ENCODE results near the gene NCBP2. TPM values are rescaled to one million over a fixed set of nuclear protein-coding genes. Genes with fewer than 3 reads are reported as not detected.
"Not testable (repeated sequence)": the region's sequence is repeated elsewhere in the genome, so short reads cannot be mapped to it uniquely, and the experiment has no call there.

Gene NCBP2
- total RNA-seq, 6 experiments from 2014 or later: 12.9 to 24.6 (median 19.1) TPM

GRCh38 chr3:196947136-196947859 is 5.0 kb upstream of the NCBP2 start:
- no peak for DNase-seq
- Histone ChIP-seq H3K27ac (no peak overlapping the region), H3K27me3 (no peaks in the 10 kb centered on the region), H3K4me1 (peaks cover 0 to 8% (median 2%) of the 10 kb centered on the region in 4 donors), H3K36me3 (no peaks in the 10 kb centered on the region), H3K4me3 (no peak overlapping the region), H3K9me3 (no peaks in the 10 kb centered on the region)
- TF ChIP-seq, protein P1, sequence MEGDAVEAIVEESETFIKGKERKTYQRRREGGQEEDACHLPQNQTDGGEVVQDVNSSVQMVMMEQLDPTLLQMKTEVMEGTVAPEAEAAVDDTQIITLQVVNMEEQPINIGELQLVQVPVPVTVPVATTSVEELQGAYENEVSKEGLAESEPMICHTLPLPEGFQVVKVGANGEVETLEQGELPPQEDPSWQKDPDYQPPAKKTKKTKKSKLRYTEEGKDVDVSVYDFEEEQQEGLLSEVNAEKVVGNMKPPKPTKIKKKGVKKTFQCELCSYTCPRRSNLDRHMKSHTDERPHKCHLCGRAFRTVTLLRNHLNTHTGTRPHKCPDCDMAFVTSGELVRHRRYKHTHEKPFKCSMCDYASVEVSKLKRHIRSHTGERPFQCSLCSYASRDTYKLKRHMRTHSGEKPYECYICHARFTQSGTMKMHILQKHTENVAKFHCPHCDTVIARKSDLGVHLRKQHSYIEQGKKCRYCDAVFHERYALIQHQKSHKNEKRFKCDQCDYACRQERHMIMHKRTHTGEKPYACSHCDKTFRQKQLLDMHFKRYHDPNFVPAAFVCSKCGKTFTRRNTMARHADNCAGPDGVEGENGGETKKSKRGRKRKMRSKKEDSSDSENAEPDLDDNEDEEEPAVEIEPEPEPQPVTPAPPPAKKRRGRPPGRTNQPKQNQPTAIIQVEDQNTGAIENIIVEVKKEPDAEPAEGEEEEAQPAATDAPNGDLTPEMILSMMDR (IDR thresholded peaks at IDR 0.05): no peak
- no peak for TF ChIP-seq POLR2A (IDR thresholded peaks at IDR 0.05)
- peak in 1 of 4 donors; percentile 8 for ATAC-seq
- WGBS (ENCODE audit: insufficient coverage, low coverage, low lambda C conversion rate, missing lambda C conversion rate): 71% methylated on average over 2 of the region's 10 CpGs
- intact Hi-C loops (cut with DNase I): loop anchor here in 1 of 2 donors (10.0 kb wide), 1 partner anchor 82 kb away; the partner anchor contains the start of gene SENP5

DNA sequence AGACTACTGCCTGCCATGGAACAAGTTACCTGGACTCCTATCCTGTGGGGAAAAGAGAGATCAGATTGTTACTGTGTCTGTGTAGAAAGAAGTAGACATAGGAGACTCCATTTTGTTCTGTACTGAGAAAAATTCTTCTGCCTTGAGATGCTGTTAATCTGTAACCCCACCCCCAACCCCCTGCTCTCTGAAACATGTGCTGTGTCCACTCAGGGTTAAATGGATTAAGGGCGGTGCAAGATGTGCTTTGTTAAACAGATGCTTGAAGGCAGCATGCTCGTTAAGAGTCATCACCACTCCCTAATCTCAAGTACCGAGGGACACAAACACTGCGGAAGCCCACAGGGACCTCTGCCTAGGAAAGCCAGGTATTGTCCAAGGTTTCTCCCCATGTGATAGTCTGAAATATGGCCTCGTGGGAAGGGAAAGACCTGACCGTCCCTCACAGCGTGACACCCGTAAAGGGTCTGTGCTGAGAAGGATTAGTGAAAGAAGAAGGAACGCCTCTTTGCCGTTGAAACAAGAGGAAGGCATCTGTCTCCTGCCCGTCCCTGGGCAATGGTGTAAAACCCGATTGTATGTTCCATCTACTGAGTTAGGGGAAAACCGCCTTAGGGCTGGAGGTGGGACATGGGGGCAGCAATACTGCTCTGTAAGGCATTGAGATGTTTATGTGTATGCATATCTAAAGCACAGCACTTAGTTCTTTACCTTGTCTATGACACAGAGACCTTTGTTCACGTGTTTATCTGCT is 1.9 kb upstream of the NCBP2 start:
- not testable (repeated sequence) for H3K9me3 ChIP-seq, H3K36me3 ChIP-seq, H3K27ac ChIP-seq, H3K27me3 ChIP-seq, ATAC-seq, H3K4me3 ChIP-seq, DNase-seq
- peaks cover 0 to 22% (median 6%) of the 10 kb centered on the region in 4 donors for H3K4me1 ChIP-seq
- intact Hi-C loops (cut with DNase I): loop anchor here in 1 of 2 donors (10.0 kb wide), 1 partner anchor 79 kb away; the partner anchor contains the start of gene SENP5
- 79% methylated on average over 12 of the region's 14 CpGs for WGBS (ENCODE audit: insufficient coverage, low coverage, low lambda C conversion rate, missing lambda C conversion rate)

GRCh38 chr3:196942915-196943277 is 568 bp upstream of the NCBP2 start:
- intact Hi-C loops (cut with DNase I): loop anchor here in 1 of 2 donors (10.0 kb wide), 1 partner anchor 78 kb away; the partner anchor contains the start of gene SENP5

DNA sequence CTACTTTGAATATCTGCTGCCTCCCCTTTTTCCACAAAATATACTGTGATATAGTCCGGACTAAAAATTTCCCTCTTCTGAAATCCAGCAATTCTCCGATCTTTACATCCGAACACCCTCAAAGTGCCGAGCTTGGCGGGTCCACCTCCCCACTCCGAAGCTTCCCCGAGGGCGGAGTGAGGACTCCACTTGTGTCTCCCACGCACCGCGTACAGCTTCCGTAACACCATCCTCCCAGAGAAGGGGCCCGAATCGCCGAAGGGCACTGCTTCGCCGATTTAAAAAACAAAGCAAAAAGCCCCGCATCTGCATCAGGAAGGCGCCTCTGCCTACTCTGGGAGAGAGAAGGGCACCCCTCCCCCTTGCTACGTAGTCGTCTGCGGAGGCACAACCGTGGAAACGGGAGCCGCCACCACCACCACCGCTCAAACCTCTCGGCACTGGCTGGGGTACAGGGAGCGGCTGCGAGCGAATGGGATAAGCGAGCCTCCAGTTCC is 551 bp downstream of the NCBP2 start:
- no peaks in the 10 kb centered on the region for H3K9me3 ChIP-seq
- H3K27ac ChIP-seq: peak overlapping the region; percentile 77 to 78 (median 77)
- TF ChIP-seq POLR2A (IDR thresholded peaks at IDR 0.05): no peak
- TF ChIP-seq, protein P1 (IDR thresholded peaks at IDR 0.05): no peak
- H3K36me3 ChIP-seq: peaks cover 0 to 29% (median 13%) of the 10 kb centered on the region in 4 donors
- H3K4me1 ChIP-seq: peaks cover 0 to 22% (median 6%) of the 10 kb centered on the region in 4 donors
- intact Hi-C loops (cut with DNase I): loop anchor here in 1 of 2 donors (10.0 kb wide), 1 partner anchor 77 kb away; the partner anchor contains the start of gene SENP5
- under 1% methylated on average over 18 of the region's 31 CpGs for WGBS (ENCODE audit: insufficient coverage, low coverage, low lambda C conversion rate, missing lambda C conversion rate)
- H3K4me3 ChIP-seq: peak overlapping the region; percentile 99 to 100 (median 100)
- ATAC-seq: peak; percentile 55 to 59 (median 57)
- peak in 1 of 3 donors; percentile 52 for DNase-seq
- no peaks in the 10 kb centered on the region for H3K27me3 ChIP-seq

More at GRCh38 chr3:196942915-196943277, 568 bp upstream of the NCBP2 start:
- peak in 3 of 4 donors; percentile 1 to 5 (median 3) for ATAC-seq
- TF ChIP-seq POLR2A (IDR thresholded peaks at IDR 0.05): no peak
- TF ChIP-seq, protein P1 (IDR thresholded peaks at IDR 0.05): no peak
- peaks cover 0 to 18% (median 4%) of the 10 kb centered on the region in 4 donors for H3K36me3 ChIP-seq
- H3K9me3 ChIP-seq: no peaks in the 10 kb centered on the region
- H3K27me3 ChIP-seq: no peaks in the 10 kb centered on the region
- 0% methylated on average over 2 of the region's 25 CpGs for WGBS (ENCODE audit: insufficient coverage, low coverage, low lambda C conversion rate, missing lambda C conversion rate)
- peaks cover 0 to 22% (median 6%) of the 10 kb centered on the region in 4 donors for H3K4me1 ChIP-seq
- H3K27ac ChIP-seq: peak overlapping the region in 2 of 3 donors; percentile 65 to 78
- peak in 1 of 3 donors; percentile 36 for DNase-seq
- H3K4me3 ChIP-seq: peak overlapping the region; percentile 99 to 100 (median 100)

Data from right lobe of liver (tissue), 6 donors.